Mammary epithelial cell (primary cell): ENCODE results near the gene TBC1D3B.

Experiments used
- CTCF ChIP-seq, 2 donors: IDR thresholded peaks in 1 of 2; conservative IDR thresholded peaks in 1 of 2; 2 replicates each; pipeline ENCODE4 v1.5.1; 2011 to 2012; ENCODE audit warnings: inconsistent platforms in 2 of 2, low read length in 2 of 2, mild to moderate bottlenecking in 2 of 2, control low read depth in 1 of 2, low read depth in 1 of 2; ENCODE audit not compliant: insufficient read depth in 1 of 2; ENCODE audit errors: extremely low read depth in 1 of 2
- EZH2 ChIP-seq: IDR thresholded peaks from 2 replicates; pipeline ENCODE4 v1.6.1; 2012; ENCODE audit warnings: low read length, inconsistent platforms, borderline replicate concordance

DNA sequence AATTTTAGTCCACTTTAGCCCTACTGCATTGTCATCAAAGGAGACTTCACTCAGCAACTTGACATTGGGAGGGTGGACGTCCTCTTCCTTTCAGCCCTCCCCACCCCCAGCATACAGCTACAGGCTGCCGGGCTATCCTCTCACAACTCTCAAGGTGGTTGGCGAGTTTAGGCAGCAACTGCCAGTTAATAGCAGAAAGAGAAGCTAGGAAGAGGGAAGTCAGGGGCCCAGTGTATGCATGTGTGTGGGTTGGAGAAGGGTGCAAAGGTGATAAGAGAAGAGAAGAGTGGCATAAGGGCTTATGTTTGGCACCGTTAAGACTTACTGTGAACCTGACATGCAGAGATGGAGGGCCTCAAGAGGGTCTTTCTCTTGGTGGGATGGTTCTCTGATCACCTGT is 41.0 kb downstream of the TBC1D3B start:
- TF ChIP-seq CTCF (conservative IDR thresholded peaks at IDR 0.05 in 1 of 2, IDR thresholded peaks at IDR 0.05 in 1 of 2; ENCODE audit: extremely low read depth in 1 of 2, insufficient read depth in 1 of 2, low read depth in 1 of 2, low read length in 2 of 2) (no peak), EZH2 (no peak)
